ENCODE results near the gene SNX6.

SNX6 gene

GRCh38 chr14:34537677-34538009 is 92.3 kb downstream of the SNX6 start:
- no peak for TF ChIP-seq TAF1 (IDR thresholded peaks at IDR 0.05; ENCODE audit: low read depth)
- no peak for TF ChIP-seq NFIC (IDR thresholded peaks at IDR 0.05)
- TF ChIP-seq EGR1 (IDR thresholded peaks at IDR 0.05), result no peak
- TF ChIP-seq CEBPB (IDR thresholded peaks at IDR 0.05), result no peak
- TF ChIP-seq ZBTB7A (IDR thresholded peaks at IDR 0.05; ENCODE audit: low read depth), result no peak
- no peak for TF ChIP-seq TEAD4 (IDR thresholded peaks at IDR 0.05)
- TF ChIP-seq RAD21 (IDR thresholded peaks at IDR 0.05; ENCODE audit: low read depth), result no peak
- no peak for TF ChIP-seq CREB1 (IDR thresholded peaks at IDR 0.05; ENCODE audit: low read depth)
- TF ChIP-seq USF1 (IDR thresholded peaks at IDR 0.05), result no peak
- no peak for TF ChIP-seq MAX (IDR thresholded peaks at IDR 0.05)
- no peak for TF ChIP-seq REST (IDR thresholded peaks at IDR 0.05; ENCODE audit: low read depth)

- TF ChIP-seq TEAD4 (IDR thresholded peaks at IDR 0.05), result 0 out of 2 replicates have a peak, but pooled peaks have one; percentile 22
- TF ChIP-seq CEBPB (IDR thresholded peaks at IDR 0.05), result no peak
Observed at GRCh38 chr14:34536951-34537676, 92.8 kb downstream of the SNX6 start.

GRCh38 chr14:34527591-34527990 is 102.4 kb downstream of the SNX6 start:
- TF ChIP-seq NFIC (IDR thresholded peaks at IDR 0.05) (no peak), TEAD4 (IDR thresholded peaks at IDR 0.05) (no peak), REST (IDR thresholded peaks at IDR 0.05; ENCODE audit: low read depth) (no peak), TCF12 (IDR thresholded peaks at IDR 0.05; ENCODE audit: low read depth) (no peak), ZBTB7A (IDR thresholded peaks at IDR 0.05; ENCODE audit: low read depth) (no peak), CEBPB (IDR thresholded peaks at IDR 0.05) (no peak), RAD21 (IDR thresholded peaks at IDR 0.05; ENCODE audit: low read depth) (no peak), MAX (IDR thresholded peaks at IDR 0.05) (no peak), YY1 (IDR thresholded peaks at IDR 0.05; ENCODE audit: low read depth) (no peak)

GRCh38 chr14:34522496-34522895 is 107.5 kb downstream of the SNX6 start:
- no peak for TF ChIP-seq TAF1 (IDR thresholded peaks at IDR 0.05; ENCODE audit: low read depth)
- TF ChIP-seq CEBPB (IDR thresholded peaks at IDR 0.05), result no peak
- no peak for TF ChIP-seq NFIC (IDR thresholded peaks at IDR 0.05)
- TF ChIP-seq YY1 (IDR thresholded peaks at IDR 0.05; ENCODE audit: low read depth), result no peak
- no peak for TF ChIP-seq MAX (IDR thresholded peaks at IDR 0.05)
- TF ChIP-seq USF1 (IDR thresholded peaks at IDR 0.05), result no peak
- no peak for TF ChIP-seq ZBTB7A (IDR thresholded peaks at IDR 0.05; ENCODE audit: low read depth)
- TF ChIP-seq REST (IDR thresholded peaks at IDR 0.05; ENCODE audit: low read depth), result no peak

Measured in Ishikawa (cell line).